SK-N-SH treated with all-trans-retinoic acid at 6 μM for 48 hours (cell line): ENCODE data around the gene SLC30A2.

Experiments used
- ATAC-seq: fragments of 200-7000 bp; cut with Tn5 transposase; 3 replicates; pipeline ENCODE4 v1.9.1; 2020; ENCODE audit warnings: mild to moderate bottlenecking, moderate library complexity
- ARNTL ChIP-seq: fragments of 450-650 bp; formaldehyde crosslinking; IDR thresholded peaks from 2 replicates; pipeline ENCODE4 v1.5.0; 2020; ENCODE audit warnings: low read depth, mild to moderate bottlenecking, moderate library complexity, borderline replicate concordance
- BACH2 ChIP-seq: fragments of 250-450 bp; sonication (Bioruptor Pico); IDR thresholded peaks from 2 replicates; pipeline ENCODE4 v1.9.0; 2021; ENCODE audit warnings: mild to moderate bottlenecking, borderline replicate concordance
- CREB5 ChIP-seq: fragments of 250-450 bp; sonication (Bioruptor Pico); IDR thresholded peaks from 2 replicates; pipeline ENCODE4 v1.5.1; 2020; ENCODE audit warnings: low read depth, mild to moderate bottlenecking, moderate library complexity
- CSDC2 ChIP-seq: fragments of 250-450 bp; sonication (Bioruptor Pico); IDR thresholded peaks from 2 replicates; pipeline ENCODE4 v1.5.0; 2020; ENCODE audit warnings: mild to moderate bottlenecking, moderate library complexity
- CSRNP3 ChIP-seq: fragments of 250-450 bp; sonication (Bioruptor Pico); IDR thresholded peaks from 2 replicates; pipeline ENCODE4 v1.5.1; 2021; ENCODE audit warnings: mild to moderate bottlenecking, moderate library complexity
- ESRRG ChIP-seq: fragments of 250-450 bp; sonication (Bioruptor Pico); IDR thresholded peaks from 2 replicates; pipeline ENCODE4 v1.6.1; 2021; ENCODE audit warnings: mild to moderate bottlenecking
- GLIS3 ChIP-seq: fragments of 250-450 bp; sonication (Bioruptor Pico); IDR thresholded peaks from 2 replicates; pipeline ENCODE4 v1.5.0; 2020; ENCODE audit warnings: mild to moderate bottlenecking, moderate library complexity
- ISL1 ChIP-seq: fragments of 250-450 bp; sonication (Bioruptor Pico); IDR thresholded peaks from 2 replicates; pipeline ENCODE4 v2.1.2; 2022; ENCODE audit warnings: mild to moderate bottlenecking, moderate library complexity
- OSR1 ChIP-seq: fragments of 250-450 bp; sonication (Bioruptor Pico); IDR thresholded peaks from 2 replicates; pipeline ENCODE4 v1.8.0; 2022; ENCODE audit warnings: moderate library complexity, mild to moderate bottlenecking, inconsistent platforms
- PATZ1 ChIP-seq: fragments of 250-450 bp; sonication (Bioruptor Pico); IDR thresholded peaks from 2 replicates; pipeline ENCODE4 v1.8.0; 2020; ENCODE audit warnings: mild to moderate bottlenecking, moderate library complexity, borderline replicate concordance
- POU6F1 ChIP-seq: fragments of 250-450 bp; sonication (Bioruptor Pico); IDR thresholded peaks from 2 replicates; pipeline ENCODE4 v1.8.0; 2021; ENCODE audit warnings: low read depth, mild to moderate bottlenecking, moderate library complexity, borderline replicate concordance
- PPARA ChIP-seq: fragments of 250-450 bp; sonication (Bioruptor Pico); IDR thresholded peaks from 2 replicates; pipeline ENCODE4 v1.5.0; 2020; ENCODE audit warnings: mild to moderate bottlenecking, borderline replicate concordance
- RARB ChIP-seq: fragments of 250-450 bp; sonication (Bioruptor Pico); IDR thresholded peaks from 2 replicates; pipeline ENCODE4 v1.8.0; 2021; ENCODE audit warnings: mild to moderate bottlenecking, moderate library complexity
- SNAI2 ChIP-seq: fragments of 250-450 bp; sonication (Bioruptor Pico); IDR thresholded peaks from 2 replicates; pipeline ENCODE4 v1.5.0; 2020; ENCODE audit warnings: mild to moderate bottlenecking, moderate library complexity
- TCF4 ChIP-seq: fragments of 250-450 bp; sonication (Bioruptor Pico); IDR thresholded peaks from 2 replicates; pipeline ENCODE4 v1.8.0; 2021; ENCODE audit warnings: mild to moderate bottlenecking, moderate library complexity, borderline replicate concordance
- TOX ChIP-seq: fragments of 250-450 bp; sonication (Bioruptor Pico); IDR thresholded peaks from 2 replicates; pipeline ENCODE4 v1.8.0; 2021; ENCODE audit warnings: mild to moderate bottlenecking, moderate library complexity, borderline replicate concordance
- TSHZ2 ChIP-seq: fragments of 250-450 bp; sonication (Bioruptor Pico); IDR thresholded peaks from 2 replicates; pipeline ENCODE4 v1.5.0; 2020; ENCODE audit warnings: mild to moderate bottlenecking, moderate library complexity
- ZC3H10 ChIP-seq: fragments of 250-450 bp; sonication (Bioruptor Pico); IDR thresholded peaks from 2 replicates; pipeline ENCODE4 v1.5.1; 2021; ENCODE audit warnings: mild to moderate bottlenecking, moderate library complexity
- ZFP3 ChIP-seq: fragments of 250-450 bp; sonication (Bioruptor Pico); IDR thresholded peaks from 2 replicates; pipeline ENCODE4 v1.5.0; 2020; ENCODE audit warnings: mild to moderate bottlenecking, moderate library complexity
- ZFP30 ChIP-seq: fragments of 450-650 bp; formaldehyde crosslinking; IDR thresholded peaks from 2 replicates; pipeline ENCODE4 v1.5.0; 2022; ENCODE audit warnings: mild to moderate bottlenecking, moderate library complexity
- ZNF565 ChIP-seq: fragments of 450-650 bp; formaldehyde crosslinking; conservative IDR thresholded peaks from 2 replicates; pipeline ENCODE4 v1.5.0; 2020; ENCODE audit warnings: low read depth, mild to moderate bottlenecking, moderate library complexity
- ZNF70 ChIP-seq: fragments of 450-650 bp; formaldehyde crosslinking; IDR thresholded peaks from 2 replicates; pipeline ENCODE4 v1.5.0; 2020; ENCODE audit warnings: mild to moderate bottlenecking, moderate library complexity
- ZNF8 ChIP-seq: fragments of 450-650 bp; formaldehyde crosslinking; IDR thresholded peaks from 2 replicates; pipeline ENCODE4 v1.5.0; 2020; ENCODE audit warnings: mild to moderate bottlenecking, moderate library complexity

Gene SLC30A2

GRCh38 chr1:26044414-26044813 lies 1.5 kb downstream of the SLC30A2 start:
- TF ChIP-seq ISL1 (CRISPR knock-in tag) (no peak), TSHZ2 (CRISPR knock-in tag) (no peak), GLIS3 (CRISPR knock-in tag) (no peak), PPARA (CRISPR knock-in tag) (no peak), CSDC2 (CRISPR knock-in tag) (no peak), ESRRG (no peak), ARNTL (CRISPR knock-in tag) (no peak), ZFP30 (CRISPR knock-in tag) (no peak), TOX (CRISPR knock-in tag) (no peak), TCF4 (CRISPR knock-in tag) (no peak), SNAI2 (CRISPR knock-in tag) (no peak)
- no peak for ATAC-seq

GRCh38 chr1:26043765-26044164 lies 2.2 kb downstream of the SLC30A2 start:
- no peak for ATAC-seq
- no peak for TF ChIP-seq CSDC2 (CRISPR knock-in tag)

- no peak for ATAC-seq
- TF ChIP-seq CSDC2 (CRISPR knock-in tag) (no peak), POU6F1 (no peak), ARNTL (CRISPR knock-in tag) (no peak), CREB5 (CRISPR knock-in tag) (no peak), ZFP3 (CRISPR knock-in tag) (no peak), OSR1 (CRISPR knock-in tag) (no peak), ZNF8 (no peak), RARB (CRISPR knock-in tag) (no peak), SNAI2 (CRISPR knock-in tag) (no peak), ZNF70 (no peak), ZC3H10 (CRISPR knock-in tag) (no peak), BACH2 (CRISPR knock-in tag) (no peak), TCF4 (CRISPR knock-in tag) (no peak), PATZ1 (CRISPR knock-in tag) (no peak), GLIS3 (CRISPR knock-in tag) (no peak), TOX (CRISPR knock-in tag) (no peak), CSRNP3 (CRISPR knock-in tag) (no peak), ZNF565 (CRISPR knock-in tag) (no peak), PPARA (CRISPR knock-in tag) (no peak)
These were observed 3.9 kb downstream of the SLC30A2 start for GRCh38 chr1:26041978-26042377.
